Stimulated activated naive CD8-positive, alpha-beta T cell treated with anti-CD3 and anti-CD28 coated beads, Interleukin-15, amount 100 ng/mL, for 72 hours (primary cell): ENCODE data around the gene URB1.
"Not testable (repeated sequence)": the region's sequence is repeated elsewhere in the genome, so short reads cannot be mapped to it uniquely, and the experiment has no call there.

ENCODE experiments used
- ATAC-seq: fragments of 150-1000 bp; cut with Tn5 transposase; 2 replicates; pipeline ENCODE4 v1.10.0; 2021; ENCODE audit warnings: mild to moderate bottlenecking, moderate library complexity
- DNase-seq, 2 donors: peaks; one replicate each; pipeline ENCODE4 v3.0.0; 2021 to 2022
- H3K27ac Mint-ChIP-seq, 2 donors: one replicate each; pipeline ENCODE4 v1.8.0; 2022; ENCODE audit warnings: mild to moderate bottlenecking in 2 of 2, mixed read lengths in 2 of 2, moderate library complexity in 2 of 2
- H3K27me3 Mint-ChIP-seq: one replicate; pipeline ENCODE4 v1.8.0; 2022; ENCODE audit warnings: mixed read lengths
- H3K4me1 Mint-ChIP-seq: one replicate; pipeline ENCODE4 v1.8.0; 2022; ENCODE audit warnings: mild to moderate bottlenecking, mixed read lengths
- H3K4me3 Mint-ChIP-seq, 2 donors: one replicate each; pipeline ENCODE4 v1.8.0; 2022; ENCODE audit warnings: mild to moderate bottlenecking in 2 of 2, mixed read lengths in 2 of 2, moderate library complexity in 1 of 2
- H3K9me3 Mint-ChIP-seq, 2 donors: one replicate each; pipeline ENCODE4 v1.8.0; 2022; ENCODE audit warnings: mixed read lengths in 2 of 2

URB1 gene

DNA sequence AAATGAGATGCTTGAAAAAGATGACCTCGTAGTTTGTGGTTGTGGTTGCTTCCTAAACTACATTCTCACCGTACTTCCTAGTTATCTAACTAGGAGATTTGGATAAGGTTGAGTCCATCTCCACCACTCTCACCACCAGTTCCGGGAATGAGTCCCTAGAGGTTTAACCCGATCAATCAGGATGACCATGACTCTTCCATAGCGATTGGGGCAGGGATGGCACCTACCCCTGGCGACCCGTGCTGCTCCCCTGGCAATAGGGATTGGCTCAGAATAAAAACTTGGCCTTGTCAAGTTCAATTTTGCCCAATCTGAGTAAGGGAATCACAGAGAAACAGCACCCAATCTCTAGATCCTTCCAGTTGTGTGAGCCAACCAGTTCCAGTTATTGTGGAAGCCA, 111.3 kb downstream of the URB1 start:
- Mint-ChIP-seq H3K27ac (no peak overlapping the region), H3K4me1 (peaks cover 24% of the 10 kb centered on the region), H3K4me3 (no peak overlapping the region), H3K27me3 (no peaks in the 10 kb centered on the region), H3K9me3 (no peaks in the 10 kb centered on the region)
- DNase-seq (no peak), ATAC-seq (no peak)

DNA sequence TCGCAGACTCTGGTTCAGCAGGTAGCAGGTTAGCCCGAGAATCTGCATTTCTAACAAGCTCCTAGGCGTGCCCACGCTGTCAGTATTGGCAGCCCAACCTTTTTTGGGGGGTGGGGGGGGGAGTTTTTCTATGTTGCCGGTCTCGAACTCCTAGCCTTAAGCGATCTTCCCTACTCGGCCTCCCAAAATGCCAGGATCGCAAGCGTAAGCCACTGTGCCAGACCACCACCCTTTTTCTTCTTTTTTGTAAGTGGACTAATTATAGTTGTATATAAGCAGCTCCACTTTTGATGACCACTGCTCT, 113.5 kb downstream of the URB1 start:
- Mint-ChIP-seq H3K4me1 (peaks cover 32% of the 10 kb centered on the region), H3K9me3 (no peaks in the 10 kb centered on the region), H3K27me3 (no peaks in the 10 kb centered on the region), H3K27ac (peak overlapping the region; percentile 99), H3K4me3 (peak overlapping the region; percentile 99 to 100)
- ATAC-seq: no peak
- DNase-seq: peak in 1 of 2 donors; percentile 7

DNA sequence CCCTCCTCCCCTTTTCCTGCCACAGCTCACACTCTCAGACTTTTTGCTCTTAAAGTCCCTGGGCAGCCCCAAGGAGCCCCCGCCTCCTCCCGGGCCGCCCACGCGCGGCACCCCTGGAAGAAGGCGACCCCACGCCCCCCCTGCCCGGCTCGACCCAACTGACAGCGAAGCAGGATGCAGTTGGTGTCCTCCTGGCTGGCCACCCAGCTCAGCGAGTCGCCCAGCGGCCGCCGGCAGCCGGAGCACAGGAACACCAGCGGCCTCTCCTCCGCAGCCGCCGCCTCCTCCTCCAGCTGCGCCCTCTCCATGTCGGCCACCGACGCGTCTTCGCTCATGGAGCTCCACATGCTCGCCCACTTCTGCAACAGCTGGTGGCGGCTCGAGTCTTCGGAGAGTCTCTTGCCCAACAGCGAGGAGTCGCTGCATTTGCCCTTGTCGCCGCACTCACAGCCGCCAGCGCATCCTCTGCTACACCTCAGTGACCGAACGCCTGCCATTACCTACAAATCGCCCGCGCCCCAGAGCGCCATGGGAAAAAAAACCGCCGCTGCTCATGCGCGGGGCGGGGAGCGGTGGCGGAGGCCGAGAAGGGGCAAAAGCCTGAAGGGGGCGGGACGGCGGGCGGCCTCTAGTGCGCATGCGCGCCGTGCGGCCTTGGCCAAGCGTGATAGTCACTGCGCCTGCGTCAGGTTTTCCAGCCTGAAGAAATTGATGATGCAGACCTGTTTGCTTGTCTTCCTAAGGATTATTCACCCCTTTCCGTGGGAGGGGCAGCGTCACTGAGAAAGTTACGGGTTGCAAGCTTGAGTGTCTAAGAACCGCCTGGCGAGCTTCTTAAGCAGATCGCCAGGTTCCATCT, 114.1 kb downstream of the URB1 start, which contains the start of gene MIS18A:
MIS18A (minus strand) TSS at position 532 of the 859 bp plus-strand sequence; CDS start at position 497, 35 bp downstream.
- Mint-ChIP-seq H3K4me1 (peaks cover 32% of the 10 kb centered on the region), H3K27ac (peak within 1 kb of the TSS; percentile 99), H3K9me3 (no peaks in the 10 kb centered on the region), H3K4me3 (peak within 1 kb of the TSS; percentile 99 to 100), H3K27me3 (no peaks in the 10 kb centered on the region)
- peak; percentile 96 to 98 for DNase-seq
- peak; percentile 94 for ATAC-seq

DNA sequence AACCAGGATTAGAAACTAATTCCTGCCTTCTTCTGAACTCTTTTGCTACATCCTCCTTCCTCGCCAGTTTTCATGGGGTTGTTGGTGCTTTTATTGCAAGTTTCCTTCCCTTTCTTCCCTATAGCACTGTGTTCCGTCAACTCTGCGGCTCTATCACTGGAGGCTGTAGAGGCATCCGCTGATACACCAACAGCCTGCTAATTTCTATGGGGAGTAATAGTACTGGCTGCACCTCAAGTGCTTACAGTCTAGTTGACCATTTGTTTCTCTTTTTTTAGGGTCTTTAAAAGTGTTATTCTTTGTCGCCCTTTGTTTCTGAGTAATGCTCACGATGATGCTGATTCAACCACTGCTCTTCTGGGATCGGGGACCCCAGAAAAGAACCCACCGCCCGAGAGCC, 114.7 kb downstream of the URB1 start:
- Mint-ChIP-seq H3K4me3 (peak overlapping the region; percentile 99 to 100), H3K4me1 (peaks cover 32% of the 10 kb centered on the region), H3K27ac (peak overlapping the region; percentile 99), H3K9me3 (no peaks in the 10 kb centered on the region), H3K27me3 (no peaks in the 10 kb centered on the region)
- DNase-seq (peak in 1 of 2 donors; percentile 2), ATAC-seq (peak; percentile 28)

DNA sequence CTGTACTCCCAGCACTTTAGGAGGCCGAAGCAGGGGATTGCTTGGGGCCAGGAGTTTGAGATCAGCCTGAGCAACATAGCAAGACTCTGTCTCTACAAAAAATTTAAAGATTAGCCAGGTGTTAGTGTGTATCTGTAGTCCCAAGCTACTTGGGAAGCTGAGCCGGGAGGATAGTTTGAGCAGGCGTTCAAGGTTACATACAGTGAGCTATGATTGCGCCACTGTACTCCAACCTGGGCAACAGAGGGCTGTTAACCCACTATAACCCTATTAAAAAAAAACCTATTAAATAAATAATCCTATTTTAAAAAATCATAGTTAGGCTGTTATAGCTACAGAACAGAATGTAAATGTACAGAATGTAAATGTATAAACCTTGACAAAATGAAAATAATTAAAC, 116.1 kb downstream of the URB1 start:
- H3K27me3 Mint-ChIP-seq: no peaks in the 10 kb centered on the region
- H3K4me3 Mint-ChIP-seq: no peak overlapping the region
- no peaks in the 10 kb centered on the region for H3K9me3 Mint-ChIP-seq
- DNase-seq (no peak), ATAC-seq (no peak)
- H3K27ac Mint-ChIP-seq: no peak overlapping the region
- H3K4me1 Mint-ChIP-seq: peaks cover 32% of the 10 kb centered on the region

DNA sequence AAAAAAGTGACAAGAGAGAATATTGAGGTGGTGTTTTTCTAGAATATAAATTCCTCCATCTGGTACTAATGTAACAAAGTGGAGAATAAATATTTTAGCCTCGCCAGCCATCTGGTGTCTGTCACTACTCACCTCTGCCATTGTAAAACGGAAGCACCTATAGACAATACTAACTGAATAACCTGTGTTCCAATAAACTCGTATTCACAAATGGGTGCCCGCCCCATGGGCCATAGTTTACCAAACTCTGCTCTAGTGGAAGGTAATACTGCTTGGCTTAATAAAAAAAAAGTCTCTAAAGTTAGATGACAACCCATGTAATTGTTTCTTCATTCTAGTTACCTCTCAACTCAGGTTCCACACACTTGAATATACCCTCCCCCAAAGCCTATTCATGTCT, 122.1 kb downstream of the URB1 start:
- no peaks in the 10 kb centered on the region for H3K9me3 Mint-ChIP-seq
- H3K4me1 Mint-ChIP-seq: peaks cover 5% of the 10 kb centered on the region
- no peak overlapping the region for H3K4me3 Mint-ChIP-seq
- no peak for ATAC-seq
- H3K27ac Mint-ChIP-seq: no peak overlapping the region
- H3K27me3 Mint-ChIP-seq: no peaks in the 10 kb centered on the region
- DNase-seq: no peak

DNA sequence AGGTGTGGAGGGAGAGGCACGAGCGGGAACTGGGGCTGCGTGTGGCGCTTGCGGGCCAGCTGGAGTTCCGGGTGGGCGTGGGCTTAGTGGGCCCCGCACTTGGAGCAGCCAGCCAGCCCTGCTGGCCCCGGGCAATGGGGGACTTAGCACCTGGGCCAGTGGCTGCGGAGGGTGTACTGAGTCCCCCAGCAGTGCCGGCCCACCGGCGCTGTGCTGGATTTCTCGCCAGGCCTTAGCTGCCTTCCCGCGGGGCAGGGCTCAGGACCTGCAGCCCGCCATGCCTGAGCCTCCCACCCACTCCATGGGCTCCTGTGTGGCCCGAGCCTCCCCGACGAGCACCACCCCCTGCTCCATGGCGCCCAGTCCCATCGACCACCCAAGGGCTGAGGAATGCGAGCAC, 127.5 kb downstream of the URB1 start:
- H3K27ac Mint-ChIP-seq, DNase-seq, ATAC-seq, H3K4me3 Mint-ChIP-seq, H3K9me3 Mint-ChIP-seq, H3K27me3 Mint-ChIP-seq, H3K4me1 Mint-ChIP-seq: not testable (repeated sequence)

DNA sequence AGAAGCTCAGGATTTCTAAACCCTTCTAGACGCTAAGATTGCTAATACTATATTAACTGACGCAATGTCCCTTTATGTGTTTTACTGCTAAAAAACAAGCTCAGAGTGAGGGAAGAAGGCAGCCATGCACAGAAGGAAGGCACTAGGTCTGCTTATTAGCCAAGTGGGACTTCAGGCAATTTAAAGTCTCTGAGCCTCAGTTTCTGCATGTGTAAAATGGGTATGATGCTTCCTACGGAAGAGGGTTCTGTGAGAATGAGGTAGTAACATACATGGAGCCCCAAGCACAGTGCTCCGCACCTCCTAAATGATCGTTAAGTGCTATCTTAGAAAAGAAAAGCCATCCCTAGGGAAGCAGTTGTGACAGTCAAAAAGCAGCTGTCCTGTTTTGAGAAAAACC, 130.9 kb downstream of the URB1 start:
- Mint-ChIP-seq H3K9me3 (no peaks in the 10 kb centered on the region), H3K4me1 (peaks cover 5% of the 10 kb centered on the region), H3K4me3 (no peak overlapping the region), H3K27ac (no peak overlapping the region), H3K27me3 (peaks cover 3% of the 10 kb centered on the region)
- no peak for ATAC-seq
- DNase-seq: no peak
